GM12865 (cell line): ENCODE data around the gene CA5B.

ENCODE experiments used
- DNase-seq: peaks from one replicate; pipeline ENCODE4 v3.0.0; 2010; ENCODE audit warnings: low read depth
- H3K4me3 ChIP-seq: 2 replicates; pipeline ENCODE4 v1.5.1; 2011; ENCODE audit warnings: mild to moderate bottlenecking, low read depth, low read length, control low read depth
- TF ChIP-seq, protein P1 (sequence below): IDR thresholded peaks from 2 replicates; pipeline ENCODE4 v1.5.1; 2011; ENCODE audit warnings: low read length, control low read depth, low read depth, inconsistent platforms; ENCODE audit not compliant: insufficient read depth; ENCODE audit errors: missing control alignments

The CA5B gene

DNA sequence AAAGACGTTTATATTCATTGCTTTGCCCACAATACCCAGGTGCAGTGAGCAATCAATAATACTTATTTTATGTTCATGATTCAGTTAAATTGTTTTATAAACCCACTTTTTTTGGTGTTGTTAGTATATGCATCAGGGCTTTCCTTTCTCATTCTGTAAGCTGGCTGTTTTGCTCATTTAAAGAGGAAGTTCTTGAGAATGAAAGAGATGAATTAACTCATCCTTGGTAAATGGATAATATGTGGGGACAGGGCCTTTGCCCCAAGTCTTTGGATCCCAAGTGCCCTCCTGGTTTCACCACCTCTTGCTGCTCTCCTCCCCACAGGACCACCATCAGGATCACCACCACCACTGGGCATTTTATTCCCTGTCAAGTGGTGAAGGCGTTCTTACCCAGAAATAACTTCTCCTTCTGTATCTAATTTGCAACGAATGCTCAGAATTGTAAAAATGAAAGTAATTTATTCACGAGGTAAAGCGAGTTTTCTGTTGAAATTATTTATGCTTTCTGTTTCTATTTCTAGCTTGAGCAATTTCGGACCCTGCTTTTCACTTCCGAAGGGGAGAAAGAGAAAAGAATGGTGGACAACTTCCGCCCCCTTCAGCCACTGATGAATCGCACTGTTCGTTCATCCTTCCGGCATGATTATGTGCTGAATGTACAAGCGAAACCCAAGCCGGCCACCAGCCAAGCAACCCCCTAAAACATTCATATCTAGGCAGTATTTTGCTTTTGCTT lies 44.1 kb downstream of the CA5B start:
- TF ChIP-seq, protein P1, sequence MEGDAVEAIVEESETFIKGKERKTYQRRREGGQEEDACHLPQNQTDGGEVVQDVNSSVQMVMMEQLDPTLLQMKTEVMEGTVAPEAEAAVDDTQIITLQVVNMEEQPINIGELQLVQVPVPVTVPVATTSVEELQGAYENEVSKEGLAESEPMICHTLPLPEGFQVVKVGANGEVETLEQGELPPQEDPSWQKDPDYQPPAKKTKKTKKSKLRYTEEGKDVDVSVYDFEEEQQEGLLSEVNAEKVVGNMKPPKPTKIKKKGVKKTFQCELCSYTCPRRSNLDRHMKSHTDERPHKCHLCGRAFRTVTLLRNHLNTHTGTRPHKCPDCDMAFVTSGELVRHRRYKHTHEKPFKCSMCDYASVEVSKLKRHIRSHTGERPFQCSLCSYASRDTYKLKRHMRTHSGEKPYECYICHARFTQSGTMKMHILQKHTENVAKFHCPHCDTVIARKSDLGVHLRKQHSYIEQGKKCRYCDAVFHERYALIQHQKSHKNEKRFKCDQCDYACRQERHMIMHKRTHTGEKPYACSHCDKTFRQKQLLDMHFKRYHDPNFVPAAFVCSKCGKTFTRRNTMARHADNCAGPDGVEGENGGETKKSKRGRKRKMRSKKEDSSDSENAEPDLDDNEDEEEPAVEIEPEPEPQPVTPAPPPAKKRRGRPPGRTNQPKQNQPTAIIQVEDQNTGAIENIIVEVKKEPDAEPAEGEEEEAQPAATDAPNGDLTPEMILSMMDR, result no peak
- peak; percentile 73 for DNase-seq
- H3K4me3 ChIP-seq, result peak overlapping the region; percentile 51

DNA sequence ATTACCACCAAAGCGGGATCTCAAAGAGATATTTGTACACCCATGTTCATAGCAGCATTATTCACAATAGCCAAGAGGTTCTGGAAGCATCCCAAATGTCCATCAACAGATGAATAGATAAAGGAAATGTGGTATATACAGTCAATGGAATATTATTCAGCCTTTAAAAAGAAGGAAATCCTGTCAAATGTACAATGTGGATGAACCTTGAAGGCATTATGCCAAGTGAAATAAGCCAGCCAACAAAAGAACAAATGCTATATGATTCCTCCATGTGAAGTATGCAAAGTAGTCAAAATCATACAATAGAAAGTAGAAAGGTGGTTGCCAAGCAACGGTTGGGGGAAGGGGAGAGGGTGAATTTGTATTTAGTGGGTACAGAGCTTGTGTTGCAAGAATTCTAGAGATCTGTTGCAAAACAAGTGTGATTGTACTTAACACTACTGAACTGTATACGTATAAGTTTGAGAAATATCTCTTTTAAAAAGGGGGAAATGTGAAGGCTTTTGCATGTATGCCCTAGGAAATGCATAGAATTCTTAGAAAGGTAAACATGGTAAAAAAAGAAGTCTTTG lies 47.2 kb downstream of the CA5B start:
- TF ChIP-seq, protein P1, result no peak
- H3K4me3 ChIP-seq, result no peak overlapping the region
- no peak for DNase-seq

DNA sequence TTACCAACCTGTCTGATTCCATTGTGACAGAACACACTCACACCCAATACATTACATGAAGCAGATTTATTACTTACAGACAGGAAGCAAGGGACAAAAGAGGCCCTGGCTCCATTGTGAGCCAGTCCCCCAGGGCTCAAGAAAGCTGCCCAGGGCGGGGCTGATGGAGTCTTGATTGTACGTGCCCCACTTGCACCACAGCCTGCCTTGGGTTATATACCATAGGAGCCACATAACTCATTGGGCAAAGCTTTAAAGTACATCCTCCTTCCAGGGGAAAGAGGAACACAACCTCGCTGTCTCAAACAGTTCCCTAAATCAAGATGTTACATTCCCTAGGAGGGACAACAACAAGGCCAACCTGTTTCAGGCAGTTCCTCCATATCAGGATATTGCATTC lies 48.8 kb downstream of the CA5B start:
- DNase-seq, result no peak
- no peak overlapping the region for H3K4me3 ChIP-seq
- TF ChIP-seq, protein P1, result no peak

DNA sequence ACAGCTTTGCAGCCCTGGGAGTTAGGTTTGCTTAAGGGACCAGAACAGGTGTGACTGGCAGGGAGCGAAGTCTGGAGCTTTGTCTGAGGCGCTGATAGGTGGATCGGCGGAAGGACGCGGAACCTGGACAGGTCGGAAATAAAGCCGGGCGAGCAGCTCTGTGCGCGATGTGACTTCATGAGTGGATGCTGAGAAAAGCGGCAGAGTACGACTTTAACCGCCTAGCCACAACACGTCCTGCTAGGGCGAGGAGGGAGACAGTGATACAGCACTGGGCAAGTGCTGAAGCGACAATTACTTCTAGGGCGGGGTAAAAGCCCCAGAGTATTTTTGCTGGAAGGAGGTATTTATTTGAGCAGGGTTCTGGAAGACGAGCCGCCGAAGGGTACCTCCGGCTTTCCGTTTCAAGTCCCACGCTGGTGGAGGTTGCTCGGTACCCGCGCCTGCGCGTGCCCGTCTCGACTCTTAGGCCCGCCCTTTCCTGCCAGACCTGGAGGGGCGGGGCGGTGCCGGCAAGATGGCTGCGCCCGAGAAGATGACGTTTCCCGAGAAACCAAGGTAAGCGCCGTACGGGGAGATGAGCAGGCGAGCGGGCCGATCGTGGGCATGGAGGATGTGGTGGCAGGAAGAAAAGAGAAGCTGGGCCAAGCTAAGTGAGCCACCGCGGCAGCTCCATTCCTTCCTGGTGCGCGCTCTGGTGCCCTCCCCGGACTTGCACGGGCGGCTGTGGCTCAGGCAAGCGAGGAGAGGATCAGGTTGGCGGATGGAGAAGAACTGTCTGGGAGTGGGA lies 52.1 kb downstream of the CA5B start, which contains the start of gene ZRSR2:
ZRSR2 (plus strand) TSS at position 506 of the 790 bp plus-strand sequence; CDS start at position 518, 12 bp downstream.
- TF ChIP-seq, protein P1, result no peak
- DNase-seq, result peak; percentile 89
- H3K4me3 ChIP-seq, result peak within 1 kb of the TSS; percentile 86

DNA sequence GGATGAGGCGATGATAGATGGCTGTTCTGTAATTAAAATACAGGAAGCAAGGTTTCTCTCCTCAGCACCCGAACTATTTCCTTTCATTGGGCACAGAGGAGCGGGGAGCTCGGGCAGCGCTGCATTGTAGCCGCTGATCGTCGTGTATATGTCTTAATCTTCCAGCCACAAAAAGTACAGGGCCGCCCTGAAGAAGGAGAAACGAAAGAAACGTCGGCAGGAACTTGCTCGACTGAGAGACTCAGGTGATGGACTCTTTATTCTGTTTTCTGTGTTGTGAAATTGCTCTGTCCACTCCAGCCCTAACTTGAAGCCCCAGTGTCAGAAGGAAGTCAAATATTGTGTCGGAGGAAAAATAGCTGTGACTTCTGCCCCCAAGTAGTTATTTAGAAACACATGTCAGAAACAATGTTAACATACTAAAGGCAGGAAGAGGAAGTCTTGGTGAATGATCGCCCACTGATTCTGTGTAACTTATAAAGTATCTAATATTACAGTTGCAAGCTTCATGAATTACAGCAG lies 52.8 kb downstream of the CA5B start:
- peak; percentile 20 for DNase-seq
- peak overlapping the region; percentile 86 for H3K4me3 ChIP-seq
- TF ChIP-seq, protein P1, result no peak

DNA sequence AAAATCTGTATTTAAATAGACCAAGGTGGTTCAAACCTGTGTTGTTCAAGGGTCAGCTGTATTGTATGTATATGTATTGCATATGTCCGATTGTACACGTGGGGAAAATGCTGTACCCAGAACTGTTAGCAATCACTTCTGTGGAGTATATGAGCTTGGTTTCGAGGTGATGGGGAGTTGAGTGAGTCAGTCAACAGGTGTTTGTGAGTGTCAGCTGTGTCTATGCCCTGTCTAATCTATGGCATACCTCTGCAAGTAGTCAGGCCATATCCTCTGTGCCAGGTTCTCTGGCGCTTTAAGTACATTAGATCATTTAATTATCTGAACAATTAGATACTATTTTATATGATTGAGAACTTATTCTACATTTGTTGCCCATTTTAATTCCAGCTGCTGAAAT lies 59.6 kb downstream of the CA5B start:
- DNase-seq, result no peak
- TF ChIP-seq, protein P1, result no peak
- H3K4me3 ChIP-seq, result no peak overlapping the region
